Right lobe of liver (tissue), 6 donors: ENCODE measurements around the gene CELSR1. TPM values are rescaled to one million over a fixed set of nuclear protein-coding genes. Genes with fewer than 3 reads are reported as not detected.

ENCODE experiments used
- ATAC-seq, 4 donors: fragments of 200-7000 bp; cut with Tn5 transposase; one replicate each; pipeline ENCODE4 v1.9.1; 2020; ENCODE audit warnings: mild to moderate bottlenecking in 4 of 4, moderate library complexity in 4 of 4
- DNase-seq, 3 donors: peaks; one replicate each; pipeline ENCODE4 v3.0.0-alpha.2; 2020
- H3K27ac ChIP-seq, 3 donors: fragments of 200-600 bp; one replicate each; pipeline ENCODE4 v1.8.0; 2022
- H3K27me3 ChIP-seq, 2 donors: fragments of 200-600 bp; one replicate each; pipeline ENCODE4 v1.8.0; 2022
- H3K36me3 ChIP-seq, 4 donors: fragments of 200-600 bp; sonication (generic) in 1 of 4; one replicate each; pipeline versions ENCODE4 v1.5.1 to v1.8.0; 2017 to 2022; ENCODE audit warnings: control low read depth in 1 of 4
- H3K4me1 ChIP-seq, 4 donors: fragments of 200-600 bp; sonication (generic) in 1 of 4; one replicate each; pipeline versions ENCODE4 v1.5.1 to v1.8.0; 2017 to 2022; ENCODE audit warnings: control low read depth in 1 of 4
- H3K4me3 ChIP-seq, 3 donors: fragments of 200-600 bp; one replicate each; pipeline ENCODE4 v1.8.0; 2022
- H3K9me3 ChIP-seq, 4 donors: fragments of 200-600 bp; sonication (generic) in 1 of 4; one replicate each; pipeline versions ENCODE4 v1.5.1 to v1.8.0; 2017 to 2022; ENCODE audit warnings: control low read depth in 1 of 4
- CTCF ChIP-seq, 4 donors: fragments of 200-600 bp in 3 of 4; fragments of 450-650 bp in 1 of 4; IDR thresholded peaks; one replicate each; pipeline versions ENCODE4 v1.5.1 to v1.8.0; 2016 to 2022; ENCODE audit warnings: antibody characterized with exemption in 4 of 4, mild to moderate bottlenecking in 2 of 4
- POLR2A ChIP-seq: fragments of 450-650 bp; IDR thresholded peaks from one replicate; pipeline ENCODE4 v1.6.1; 2017; ENCODE audit warnings: antibody characterized with exemption, mild to moderate bottlenecking
- WGBS: methylation state at CpG from one replicate; pipeline ENCODE4 v1.1.6; 2018; ENCODE audit warnings: low coverage, low lambda C conversion rate; ENCODE audit not compliant: insufficient coverage; ENCODE audit errors: missing lambda C conversion rate; 5-methylcytosine and 5-hydroxymethylcytosine counted together
- intact Hi-C, 2 donors: fragments of 100-400 bp; cut with DNase I; formaldehyde crosslinking; loops; one replicate each; pipeline versions ENCODE4 v1.11.2 to v1.14.1; 2022
- total RNA-seq, 6 experiments: library from RNA; depleted of rRNA in 2 of 6; stranded (reverse); fragments of >200 nt in 2 of 6; fragmentation: NEBNext Ultra II Directional in 3 of 6; extraction: Animal tissue kit (Norgen Biotek cat#: 25700) in 3 of 6; gene quantifications; one replicate each; pipeline versions ENCODE4 v1.1.0 to v1.2.4, GENCODE V29; 2016 to 2023
- donor health status: DM: no; HTN: yes; CAD: no.
- donor health status: DM: no; HTN: no; CAD: no.
- donor health status: DM: no; HTN: no; CAD: no.
- donor health status: DM: no; HTN: yes; CAD: no.
- donor health status: DM: no; HTN: yes; CAD: no.

CELSR1 gene
- total RNA-seq, 6 experiments from 2014 or later: 2.9 to 8.2 (median 5.0) TPM

DNA sequence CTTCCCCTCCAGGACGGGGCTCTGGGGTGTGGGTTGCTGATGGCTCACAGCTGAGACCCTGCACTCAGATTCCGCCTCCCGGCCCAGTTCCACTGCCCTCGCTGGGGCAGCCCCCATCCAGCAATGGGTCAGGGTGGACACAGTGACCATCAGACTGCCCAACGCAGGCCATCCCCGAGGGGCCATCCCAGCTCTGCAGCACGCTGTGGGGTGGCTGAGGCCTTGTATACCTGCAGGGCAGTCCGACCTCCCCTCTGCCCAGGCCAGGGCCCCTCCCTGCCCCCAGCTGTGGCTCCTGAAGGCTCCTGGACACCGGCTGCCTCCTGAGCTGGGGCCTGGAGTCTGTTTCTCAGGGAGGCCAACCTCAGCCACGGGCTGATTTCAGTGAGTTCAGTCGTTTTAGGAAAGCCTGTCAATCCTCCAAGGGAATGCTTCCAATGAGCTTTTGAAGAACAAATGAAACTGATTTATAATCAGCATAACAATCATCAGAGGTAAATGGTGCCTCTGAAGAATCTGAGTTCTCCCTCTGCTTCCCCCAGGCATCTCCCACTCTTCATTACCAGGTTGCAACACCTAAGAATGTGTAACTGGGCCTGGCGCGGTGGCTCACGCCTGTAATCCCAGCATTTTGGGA, 95.1 kb downstream of the CELSR1 start:
- no peak for ATAC-seq
- H3K4me1 ChIP-seq: no peaks in the 10 kb centered on the region
- no peak overlapping the region for H3K4me3 ChIP-seq
- intact Hi-C loops: no loop called here
- DNase-seq: no peak
- no peak overlapping the region for H3K27ac ChIP-seq
- H3K36me3 ChIP-seq: no peaks in the 10 kb centered on the region
- 97% methylated on average over 3 of the region's 14 CpGs for WGBS
- no peaks in the 10 kb centered on the region for H3K27me3 ChIP-seq
- TF ChIP-seq CTCF (IDR thresholded peaks at IDR 0.05) (no peak), POLR2A (no peak)
- no peaks in the 10 kb centered on the region for H3K9me3 ChIP-seq

GRCh38 chr22:46439576-46440465, 97.6 kb downstream of the CELSR1 start:
- DNase-seq (no peak), ATAC-seq (no peak)
- H3K36me3 ChIP-seq: no peaks in the 10 kb centered on the region
- TF ChIP-seq CTCF (IDR thresholded peaks at IDR 0.05) (no peak), POLR2A (no peak)
- no peaks in the 10 kb centered on the region for H3K27me3 ChIP-seq
- H3K4me3 ChIP-seq: no peak overlapping the region
- 83% methylated on average over 5 of the region's 24 CpGs for whole genome bisulfite sequencing
- intact Hi-C loops: no loop called here
- H3K4me1 ChIP-seq: no peaks in the 10 kb centered on the region
- no peak overlapping the region for H3K27ac ChIP-seq
- no peaks in the 10 kb centered on the region for H3K9me3 ChIP-seq

- Histone ChIP-seq H3K27me3 (no peaks in the 10 kb centered on the region), H3K36me3 (no peaks in the 10 kb centered on the region), H3K9me3 (no peaks in the 10 kb centered on the region), H3K27ac (no peak overlapping the region), H3K4me3 (no peak overlapping the region), H3K4me1 (no peaks in the 10 kb centered on the region)
- no CpG with 5 or more reads among the region's 25 CpGs for WGBS
- ATAC-seq (no peak), DNase-seq (no peak)
- intact Hi-C loops: no loop called here
- TF ChIP-seq CTCF (IDR thresholded peaks at IDR 0.05): no peak
- no peak for TF ChIP-seq POLR2A
Measured at GRCh38 chr22:46439111-46439510, 98.3 kb downstream of the CELSR1 start.

- H3K9me3 ChIP-seq: no peaks in the 10 kb centered on the region
- H3K27me3 ChIP-seq: no peaks in the 10 kb centered on the region
- no peak overlapping the region for H3K27ac ChIP-seq
- intact Hi-C loops: no loop called here
- H3K4me1 ChIP-seq: no peaks in the 10 kb centered on the region
- DNase-seq: no peak
- WGBS: 71% methylated on average over 16 of the region's 21 CpGs
- H3K36me3 ChIP-seq: no peaks in the 10 kb centered on the region
- H3K4me3 ChIP-seq: no peak overlapping the region
- TF ChIP-seq POLR2A (no peak), CTCF (IDR thresholded peaks at IDR 0.05) (no peak)
- ATAC-seq: no peak
Measured at GRCh38 chr22:46437671-46438440, 99.6 kb downstream of the CELSR1 start.
